H9 (cell line): ENCODE data around the gene MTMR3. TPM values are rescaled to one million over a fixed set of nuclear protein-coding genes. Genes with fewer than 3 reads are reported as not detected.

Experiments
- DNase-seq: peaks from one replicate; pipeline ENCODE4 v3.0.0-alpha.2; 2017
- H2AFZ ChIP-seq: one replicate; pipeline ENCODE4 v1.6.1; 2013; ENCODE audit warnings: mild to moderate bottlenecking, low read length, control low read depth, moderate library complexity
- H2AK5ac ChIP-seq: 2 replicates; pipeline ENCODE4 v1.6.1; 2013; ENCODE audit warnings: low read length, control low read depth, mixed read lengths; ENCODE audit not compliant: insufficient read length
- H2BK120ac ChIP-seq: one replicate; pipeline ENCODE4 v1.6.1; 2013; ENCODE audit warnings: low read depth, mild to moderate bottlenecking, low read length, control low read depth, inconsistent platforms; ENCODE audit not compliant: poor library complexity, severe bottlenecking
- H2BK12ac ChIP-seq: 2 replicates; pipeline ENCODE4 v1.6.1; 2013; ENCODE audit warnings: low read length, control low read depth, mixed read lengths, low read depth; ENCODE audit not compliant: insufficient read length
- H2BK15ac ChIP-seq: 2 replicates; pipeline ENCODE4 v1.6.1; 2013; ENCODE audit warnings: low read depth, low read length, control low read depth
- H2BK20ac ChIP-seq: one replicate; pipeline ENCODE4 v1.6.1; 2013; ENCODE audit warnings: low read depth, mild to moderate bottlenecking, low read length, control low read depth, inconsistent platforms; ENCODE audit not compliant: poor library complexity, severe bottlenecking
- H2BK5ac ChIP-seq: 2 replicates; pipeline ENCODE4 v1.6.1; 2013; ENCODE audit warnings: low read length, control low read depth, mixed read lengths; ENCODE audit not compliant: insufficient read length
- H3K14ac ChIP-seq: 2 replicates; pipeline ENCODE4 v1.6.1; 2013; ENCODE audit warnings: low read length, control low read depth; ENCODE audit not compliant: insufficient read depth
- H3K18ac ChIP-seq: 2 replicates; pipeline ENCODE4 v1.6.1; 2013; ENCODE audit warnings: low read depth, mild to moderate bottlenecking, mixed read lengths, low read length, control low read depth; ENCODE audit not compliant: insufficient read length
- H3K23ac ChIP-seq: 2 replicates; pipeline ENCODE4 v1.6.1; 2013; ENCODE audit warnings: low read length, control low read depth, mixed read lengths, low read depth; ENCODE audit not compliant: insufficient read length
- H3K23me2 ChIP-seq: 2 replicates; pipeline ENCODE4 v1.6.1; 2013; ENCODE audit warnings: low read depth, mild to moderate bottlenecking, mixed read lengths, low read length, control low read depth; ENCODE audit not compliant: insufficient read length, poor library complexity, severe bottlenecking
- H3K27ac ChIP-seq: 2 replicates; pipeline ENCODE4 v1.5.1; 2013; ENCODE audit warnings: low read length, control low read depth, mixed read lengths, low read depth; ENCODE audit not compliant: insufficient read length
- H3K27me3 ChIP-seq: 2 replicates; pipeline ENCODE4 v1.6.1; 2013; ENCODE audit warnings: low read length, control low read depth, inconsistent platforms; ENCODE audit not compliant: insufficient read depth
- H3K4ac ChIP-seq: 2 replicates; pipeline ENCODE4 v1.6.1; 2013; ENCODE audit warnings: low read depth, mild to moderate bottlenecking, control low read depth, inconsistent platforms, low read length, moderate library complexity
- H3K4me1 ChIP-seq: 2 replicates; pipeline ENCODE4 v1.6.1; 2013; ENCODE audit warnings: low read length, control low read depth, inconsistent platforms; ENCODE audit not compliant: insufficient read depth
- H3K4me2 ChIP-seq: 2 replicates; pipeline ENCODE4 v1.6.1; 2013; ENCODE audit warnings: low read length, control low read depth, mixed read lengths; ENCODE audit not compliant: insufficient read length, insufficient read depth
- H3K56ac ChIP-seq: 2 replicates; pipeline ENCODE4 v1.6.1; 2013; ENCODE audit warnings: low read depth, mild to moderate bottlenecking, mixed read lengths, low read length, control low read depth; ENCODE audit not compliant: insufficient read length
- H3K79me1 ChIP-seq: 2 replicates; pipeline ENCODE4 v1.6.1; 2013; ENCODE audit warnings: low read depth, mild to moderate bottlenecking, moderate library complexity, low read length, control low read depth, inconsistent platforms; ENCODE audit not compliant: insufficient read depth, poor library complexity, severe bottlenecking
- H3K79me2 ChIP-seq: 2 replicates; pipeline ENCODE4 v1.6.1; 2013; ENCODE audit warnings: low read length, control low read depth, inconsistent platforms; ENCODE audit not compliant: insufficient read depth
- H3K9ac ChIP-seq: 2 replicates; pipeline ENCODE4 v1.6.1; 2013; ENCODE audit warnings: low read length, control low read depth, mixed read lengths; ENCODE audit not compliant: insufficient read length; ENCODE audit errors: extremely low read depth
- H3K9me3 ChIP-seq: one replicate; pipeline ENCODE4 v1.6.1; 2013; ENCODE audit warnings: low read depth, low read length, inconsistent platforms; ENCODE audit not compliant: control insufficient read depth
- H3T11ph ChIP-seq: one replicate; pipeline ENCODE4 v1.6.1; 2013; ENCODE audit warnings: mild to moderate bottlenecking, low read length, control low read depth, inconsistent platforms
- H4K20me1 ChIP-seq: one replicate; pipeline ENCODE4 v1.6.1; 2013; ENCODE audit not compliant: control insufficient read depth, insufficient read length, insufficient read depth
- H4K5ac ChIP-seq: 2 replicates; pipeline ENCODE4 v1.6.1; 2013; ENCODE audit warnings: low read depth, mild to moderate bottlenecking, mixed read lengths, low read length, control low read depth; ENCODE audit not compliant: insufficient read length
- H4K8ac ChIP-seq: replicated peaks from 2 replicates; pipeline ENCODE4 v1.6.1; 2013; ENCODE audit warnings: low read length, control low read depth, mixed read lengths, low read depth; ENCODE audit not compliant: insufficient read length
- H4K91ac ChIP-seq: 2 replicates; pipeline ENCODE4 v1.6.1; 2013; ENCODE audit warnings: low read depth, mild to moderate bottlenecking, moderate library complexity, mixed read lengths, low read length, control low read depth; ENCODE audit not compliant: insufficient read length
- H3K27ac Mint-ChIP-seq, 3 experiments: 2 replicates in 2 of 3; 3 replicates in 1 of 3; pipeline ENCODE4 v1.8.0; 2020 to 2021; ENCODE audit warnings: mixed read lengths in 3 of 3, mild to moderate bottlenecking in 1 of 3, moderate library complexity in 1 of 3
- H3K27me3 Mint-ChIP-seq: 2 replicates; pipeline ENCODE4 v1.8.0; 2021; ENCODE audit warnings: low read depth, mild to moderate bottlenecking, moderate library complexity, mixed read lengths
- H3K36me3 Mint-ChIP-seq, 3 experiments: 2 replicates in 2 of 3; 3 replicates in 1 of 3; pipeline ENCODE4 v1.8.0; 2020 to 2021; ENCODE audit warnings: low read depth in 3 of 3, mixed read lengths in 3 of 3; ENCODE audit not compliant: insufficient read depth in 1 of 3
- H3K4me1 Mint-ChIP-seq, 2 experiments: 2 replicates each; pipeline ENCODE4 v1.8.0; 2020; ENCODE audit warnings: mixed read lengths in 2 of 2
- H3K4me3 Mint-ChIP-seq, 2 experiments: 2 replicates in 1 of 2; 3 replicates in 1 of 2; pipeline ENCODE4 v1.8.0; 2020 to 2021; ENCODE audit warnings: mild to moderate bottlenecking in 2 of 2, mixed read lengths in 2 of 2, moderate library complexity in 1 of 2
- H3K9me3 Mint-ChIP-seq, 2 experiments: 2 replicates in 1 of 2; 3 replicates in 1 of 2; pipeline ENCODE4 v1.8.0; 2020; ENCODE audit warnings: mild to moderate bottlenecking in 2 of 2, mixed read lengths in 2 of 2, moderate library complexity in 1 of 2
- WGBS: extraction: QIAGEN DNeasy Blood & Tissue Kit; methylation state at CpG from one replicate; pipeline ENCODE4 v1.1.7; 2013; ENCODE audit warnings: missing lambda C conversion rate, low lambda C conversion rate, mixed read lengths; ENCODE audit not compliant: insufficient read length; ENCODE audit errors: extremely low coverage; 5-methylcytosine and 5-hydroxymethylcytosine counted together
- total RNA-seq: library from RNA; stranded (reverse); gene quantifications from 2 replicates; pipeline ENCODE4 v1.2.1, GENCODE V29; 2021
- TF ChIP-seq, protein P1 (sequence below): fragments of 200-600 bp; sonication (generic); conservative IDR thresholded peaks from 3 replicates; pipeline ENCODE4 v1.8.0; 2021; ENCODE audit warnings: antibody characterized with exemption, mild to moderate bottlenecking

The MTMR3 gene
- total RNA-seq, 1 experiment from 2014 or later, result 19.8 TPM

DNA sequence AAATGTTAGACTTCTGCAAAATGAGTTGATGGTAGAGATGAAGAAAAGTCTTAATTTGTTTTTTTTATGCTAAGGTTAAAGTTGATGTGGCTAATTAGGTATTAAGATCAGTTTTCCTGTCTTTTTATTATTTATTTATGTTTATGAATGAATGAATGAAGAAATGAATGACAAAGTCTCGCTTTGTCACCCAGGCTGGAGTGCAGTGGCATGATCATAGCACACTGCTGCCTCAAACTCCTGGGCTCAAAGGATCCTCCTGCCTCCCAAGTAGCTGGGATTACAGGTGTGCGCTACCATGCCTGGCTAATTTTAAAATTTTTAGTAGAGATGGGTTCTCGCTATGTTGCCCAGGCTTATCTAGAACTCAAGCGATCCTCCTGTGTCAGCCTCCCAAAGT lies 29.2 kb downstream of the MTMR3 start:
- Mint-ChIP-seq H3K27me3 (no peaks in the 10 kb centered on the region), H3K4me3 (no peak overlapping the region), H3K36me3 (no peaks in the 10 kb centered on the region), H3K9me3 (no peaks in the 10 kb centered on the region), H3K4me1 (peaks cover 65 to 71% of the 10 kb centered on the region in 2 experiments), H3K27ac (0 out of 7 replicates have a peak overlapping the region, but pooled peaks of 1 of the 3 experiments have one; percentile 36)
- Histone ChIP-seq H2AK5ac (no peak overlapping the region), H3K56ac (no peak overlapping the region), H3K23ac (no peak overlapping the region), H3K27ac (no peak overlapping the region), H3T11ph (no peak overlapping the region), H3K79me1 (peaks cover 7% of the 10 kb centered on the region), H2AFZ (no peak overlapping the region), H4K91ac (no peak overlapping the region), H3K18ac (no peak overlapping the region), H3K9ac (no peak overlapping the region), H2BK120ac (no peak overlapping the region), H3K4me1 (no peaks in the 10 kb centered on the region; the same call in 1 of the 2 replicates), H2BK15ac (no peak overlapping the region), H3K4ac (no peak overlapping the region), H3K9me3 (no peaks in the 10 kb centered on the region), H2BK5ac (no peak overlapping the region), H3K4me2 (no peak overlapping the region), H3K14ac (no peak overlapping the region), H4K8ac (no peak overlapping the region), H2BK20ac (no peak overlapping the region), H4K20me1 (no peaks in the 10 kb centered on the region), H3K27me3 (no peaks in the 10 kb centered on the region), H4K5ac (no peak overlapping the region), H2BK12ac (no peak overlapping the region), H3K23me2 (no peaks in the 10 kb centered on the region), H3K79me2 (peaks cover 3% of the 10 kb centered on the region; the same call in 1 of the 2 replicates)
- no peak for DNase-seq
- no CpG with 5 or more reads among the region's 4 CpGs for WGBS
- TF ChIP-seq, protein P1, sequence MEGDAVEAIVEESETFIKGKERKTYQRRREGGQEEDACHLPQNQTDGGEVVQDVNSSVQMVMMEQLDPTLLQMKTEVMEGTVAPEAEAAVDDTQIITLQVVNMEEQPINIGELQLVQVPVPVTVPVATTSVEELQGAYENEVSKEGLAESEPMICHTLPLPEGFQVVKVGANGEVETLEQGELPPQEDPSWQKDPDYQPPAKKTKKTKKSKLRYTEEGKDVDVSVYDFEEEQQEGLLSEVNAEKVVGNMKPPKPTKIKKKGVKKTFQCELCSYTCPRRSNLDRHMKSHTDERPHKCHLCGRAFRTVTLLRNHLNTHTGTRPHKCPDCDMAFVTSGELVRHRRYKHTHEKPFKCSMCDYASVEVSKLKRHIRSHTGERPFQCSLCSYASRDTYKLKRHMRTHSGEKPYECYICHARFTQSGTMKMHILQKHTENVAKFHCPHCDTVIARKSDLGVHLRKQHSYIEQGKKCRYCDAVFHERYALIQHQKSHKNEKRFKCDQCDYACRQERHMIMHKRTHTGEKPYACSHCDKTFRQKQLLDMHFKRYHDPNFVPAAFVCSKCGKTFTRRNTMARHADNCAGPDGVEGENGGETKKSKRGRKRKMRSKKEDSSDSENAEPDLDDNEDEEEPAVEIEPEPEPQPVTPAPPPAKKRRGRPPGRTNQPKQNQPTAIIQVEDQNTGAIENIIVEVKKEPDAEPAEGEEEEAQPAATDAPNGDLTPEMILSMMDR, result no peak
